Transverse colon (tissue), 4 donors: ENCODE measurements around the gene MRPL20.

ENCODE experiments used
- CTCF ChIP-seq, 5 experiments: fragments of 200-600 bp in 3 of 5; fragments of 450-650 bp in 2 of 5; sonication (generic) in 3 of 5; IDR thresholded peaks; 1 replicate in 2 of 5; 2 replicates in 3 of 5; pipeline ENCODE4 v1.5.1; 2016 to 2017; ENCODE audit warnings: antibody characterized with exemption in 5 of 5, inconsistent platforms in 3 of 5, mild to moderate bottlenecking in 2 of 5, moderate library complexity in 1 of 5
- EP300 ChIP-seq: sonication (generic); formaldehyde crosslinking; IDR thresholded peaks from one replicate; pipeline ENCODE4 v1.6.1; 2017; ENCODE audit warnings: antibody characterized with exemption, low read depth
- POLR2A ChIP-seq: fragments of 450-650 bp; IDR thresholded peaks from one replicate; pipeline ENCODE4 v1.6.1; 2016; ENCODE audit warnings: antibody characterized with exemption, mild to moderate bottlenecking, moderate library complexity
- POLR2AphosphoS5 ChIP-seq, 3 donors: sonication (generic); formaldehyde crosslinking; IDR thresholded peaks; one replicate each; pipeline ENCODE4 v1.6.1; 2016; ENCODE audit warnings: antibody characterized with exemption in 3 of 3

GRCh38 chr1:1390675-1391074, 16.4 kb downstream of the MRPL20 start:
- TF ChIP-seq CTCF (IDR thresholded peaks at IDR 0.05) (no peak), POLR2A (no peak), POLR2AphosphoS5 (IDR thresholded peaks at IDR 0.05) (no peak), EP300 (no peak)
